Endothelial cell of umbilical vein (primary cell): Measurements from ENCODE around the gene MAPK8IP3. TPM values are rescaled to one million over a fixed set of nuclear protein-coding genes. Genes with fewer than 3 reads are reported as not detected.

ENCODE experiments used
- BruUV-seq: library from RNA; stranded (reverse); fragments of 400-500 nt; replicated peaks from 2 replicates; lab custom pipeline; 2021; lab: Mats Ljungman, UMichigan
- CTCF ChIA-PET: fragments of 300-600, 350-600 bp; sonication (Branson Sonifier 250); formaldehyde crosslinking; loops from one replicate; lab custom pipeline; 2021; ENCODE audit warnings: antibody characterized with exemption, inconsistent platforms; lab: Charles Lee
- POLR2A ChIA-PET: fragments of 300-600, 350-600 bp; sonication (Branson Sonifier 250); formaldehyde crosslinking; loops from one replicate; lab custom pipeline; 2021; ENCODE audit warnings: antibody characterized with exemption, inconsistent platforms; lab: Charles Lee
- DNase-seq: peaks from one replicate; pipeline ENCODE4 v3.0.0-alpha.2; 2011; ENCODE audit warnings: low read depth, low spot score
- FAIRE-seq: peaks from 2 replicates; lab custom pipeline; 2011; peaks lifted over from hg19 to GRCh38; lab: Jason Lieb, UNC
- H2AFZ ChIP-seq: 2 replicates; pipeline ENCODE4 v1.6.0; 2012; ENCODE audit warnings: low read depth, low read length, control low read depth, inconsistent platforms
- H3K27ac ChIP-seq: 2 replicates; pipeline ENCODE4 v1.5.1; 2011; ENCODE audit warnings: low read depth, mild to moderate bottlenecking, control low read depth, low read length, moderate library complexity; ENCODE audit not compliant: insufficient read depth
- H3K27me3 ChIP-seq, 2 experiments: 2 replicates each; pipeline versions ENCODE4 v1.6.0 to v1.6.1; 2011; ENCODE audit warnings: low read length in 2 of 2, mixed read lengths in 1 of 2; ENCODE audit not compliant: control insufficient read depth in 2 of 2, insufficient read depth in 2 of 2
- H3K36me3 ChIP-seq, 2 experiments: 2 replicates in 1 of 2; 3 replicates in 1 of 2; pipeline ENCODE4 v1.5.1; 2011; ENCODE audit warnings: low read length in 2 of 2, mild to moderate bottlenecking in 1 of 2, moderate library complexity in 1 of 2; ENCODE audit not compliant: control insufficient read depth in 2 of 2, insufficient read depth in 2 of 2; ENCODE audit errors: extremely low read depth in 1 of 2
- H3K4me1 ChIP-seq: 3 replicates; pipeline ENCODE4 v1.5.1; 2011; ENCODE audit warnings: mild to moderate bottlenecking, low read length; ENCODE audit not compliant: control insufficient read depth, insufficient read depth; ENCODE audit errors: extremely low read depth
- H3K4me2 ChIP-seq: 2 replicates; pipeline ENCODE4 v1.6.1; 2011; ENCODE audit warnings: low read length, control low read depth, mixed read lengths; ENCODE audit not compliant: insufficient read depth
- H3K4me3 ChIP-seq, 3 experiments: fragments of 200-600 bp in 1 of 3; sonication (generic), shearing (Covaris generic) in 1 of 3; replicated peaks in 1 of 3; 2 replicates each; pipeline ENCODE4 v1.5.1; 2011 to 2016; ENCODE audit warnings: control low read depth in 3 of 3, low read length in 3 of 3, mild to moderate bottlenecking in 2 of 3, inconsistent platforms in 1 of 3, low read depth in 1 of 3, moderate library complexity in 1 of 3; ENCODE audit not compliant: insufficient read depth in 1 of 3
- H3K79me2 ChIP-seq: 2 replicates; pipeline ENCODE4 v1.6.0; 2012; ENCODE audit warnings: low read length, inconsistent platforms; ENCODE audit not compliant: control insufficient read depth, insufficient read depth
- H3K9ac ChIP-seq: replicated peaks from 2 replicates; pipeline ENCODE3; 2011; ENCODE audit warnings: low read length, control low read depth; ENCODE audit not compliant: insufficient read depth; ENCODE audit errors: extremely low read depth
- H3K9me1 ChIP-seq: replicated peaks from 3 replicates; pipeline ENCODE4 v1.6.0; 2011; ENCODE audit warnings: mild to moderate bottlenecking, low read length; ENCODE audit not compliant: control insufficient read depth, insufficient read depth; ENCODE audit errors: extremely low read depth
- H3K9me3 ChIP-seq: replicated peaks from 2 replicates; pipeline ENCODE4 v1.5.1; 2012; ENCODE audit warnings: low read length, inconsistent platforms; ENCODE audit not compliant: control insufficient read depth, insufficient read depth
- H4K20me1 ChIP-seq: replicated peaks from 2 replicates; pipeline ENCODE3; 2011; ENCODE audit warnings: mild to moderate bottlenecking, low read length; ENCODE audit not compliant: control insufficient read depth, insufficient read depth; ENCODE audit errors: extremely low read depth
- CTCF ChIP-seq, 2 donors: IDR thresholded peaks; 1 replicate in 1 of 2; 2 replicates in 1 of 2; pipeline ENCODE4 v1.5.1; 2011; ENCODE audit warnings: low read length in 2 of 2, mild to moderate bottlenecking in 2 of 2, moderate library complexity in 2 of 2, control low read depth in 1 of 2, inconsistent platforms in 1 of 2, low read depth in 1 of 2; ENCODE audit not compliant: insufficient read depth in 1 of 2; ENCODE audit errors: extremely low read depth in 1 of 2
- FOS ChIP-seq: IDR thresholded peaks from 2 replicates; pipeline ENCODE4 v1.6.1; 2011; ENCODE audit warnings: mild to moderate bottlenecking, low read length, moderate library complexity, borderline replicate concordance; ENCODE audit not compliant: insufficient read depth
- GATA2 ChIP-seq: IDR thresholded peaks from 2 replicates; pipeline ENCODE4 v1.7.0; 2011; ENCODE audit warnings: low read depth, mild to moderate bottlenecking, moderate library complexity, mixed read lengths, low read length; ENCODE audit not compliant: insufficient read length, insufficient read depth
- JUN ChIP-seq: IDR thresholded peaks from 2 replicates; pipeline ENCODE4 v1.6.1; 2011; ENCODE audit warnings: borderline replicate concordance, low read depth; ENCODE audit not compliant: insufficient read length, insufficient read depth
- MYC ChIP-seq: IDR thresholded peaks from one replicate; pipeline ENCODE4 v1.6.1; 2011; ENCODE audit warnings: mild to moderate bottlenecking, low read depth, low read length
- POLR2A ChIP-seq: IDR thresholded peaks from 2 replicates; pipeline ENCODE4 v1.6.1; 2012; ENCODE audit warnings: low read depth, mild to moderate bottlenecking, control low read depth, low read length
- POLR2AphosphoS5 ChIP-seq: IDR thresholded peaks from 2 replicates; pipeline ENCODE4 v1.6.1; 2012; ENCODE audit warnings: low read depth, mild to moderate bottlenecking, control low read depth, low read length, moderate library complexity; ENCODE audit not compliant: insufficient read depth
- dilution Hi-C: fragments of 300-500 bp; cut with MboI; formaldehyde crosslinking; loops from one replicate; pipeline ENCODE4 v1.15.0; 2019; ENCODE audit warnings: low sequenced_read_pairs; ENCODE audit not compliant: extremely low pct_ligation_motif_present
- intact Hi-C: fragments of 100-400 bp; cut with micrococcal nuclease; formaldehyde crosslinking; loops from one replicate; pipeline ENCODE4 v1.10.0; 2022
- polyA plus RNA-seq, 4 experiments: library from polyadenylated mRNA; depleted of rRNA in 3 of 4; stranded (reverse) in 3 of 4; unstranded in 1 of 4; fragments of >200 nt; gene quantifications; 2 replicates each; pipeline versions ENCODE4 v1.2.1 to v1.2.3, GENCODE V29; 2011 to 2012; ENCODE audit warnings: missing spikeins in 1 of 4
- total RNA-seq: library from RNA; stranded (reverse); gene quantifications from 2 replicates; pipeline ENCODE4 v1.2.3, GENCODE V29; 2021

The MAPK8IP3 gene
- total and polyA plus RNA-seq, 2 donors (not counting 3 experiments of a cell fraction or from before 2014, with no cell fraction given) = 40.7 to 92.2 TPM

DNA sequence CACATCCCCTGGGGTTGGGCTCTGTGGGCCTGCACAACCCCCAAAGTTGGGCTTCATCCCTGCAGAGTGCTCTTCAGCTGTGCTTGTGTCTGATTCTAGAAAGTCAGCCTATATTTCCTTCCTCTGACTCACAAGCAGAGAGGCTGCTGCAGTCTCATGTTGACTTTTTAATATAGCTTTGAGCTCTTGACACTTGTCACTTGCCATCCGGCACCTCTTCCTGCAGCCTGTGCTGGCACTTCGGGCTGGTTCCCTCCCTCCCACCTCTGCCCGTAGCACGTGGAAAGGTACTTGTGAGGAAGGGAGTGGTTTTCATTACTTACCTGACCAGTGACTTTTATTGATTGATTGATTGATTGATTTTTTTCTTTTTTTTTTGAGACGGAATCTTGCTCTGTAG lies 47.0 kb upstream of the MAPK8IP3 start:
- H4K20me1 ChIP-seq = no peaks in the 10 kb centered on the region
- no peak for DNase-seq
- peaks cover 8% of the 10 kb centered on the region for H3K4me1 ChIP-seq
- no TSS peak for BruUV-seq
- no peak overlapping the region for H3K4me3 ChIP-seq
- CTCF ChIA-PET = interaction anchor here (1.6 kb wide), 1 partner anchor 165 kb away, joined by 8 read pairs; no protein-coding TSS in a partner anchor
- peak; percentile 89 for FAIRE-seq
- no peak for TF ChIP-seq JUN
- no peak for TF ChIP-seq POLR2A
- no peak for TF ChIP-seq CTCF (IDR thresholded peaks at IDR 0.05; ENCODE audit: extremely low read depth in 1 of 2, insufficient read depth in 1 of 2, low read depth in 1 of 2, low read length in 2 of 2)
- TF ChIP-seq POLR2AphosphoS5 = peak; percentile 31
- no peaks in the 10 kb centered on the region for H3K79me2 ChIP-seq
- no peak overlapping the region for H3K9ac ChIP-seq
- no peaks in the 10 kb centered on the region for H3K9me3 ChIP-seq
- peaks cover 8 to 55% of the 10 kb centered on the region in 2 experiments for H3K36me3 ChIP-seq
- POLR2A ChIA-PET = no interaction called here
- no peak overlapping the region for H2AFZ ChIP-seq
- no peak overlapping the region for H3K4me2 ChIP-seq
- no peak overlapping the region for H3K27ac ChIP-seq
- intact Hi-C loops (no loop called here), dilution Hi-C loops (no loop called here)
- H3K27me3 ChIP-seq = no peaks in the 10 kb centered on the region
- H3K9me1 ChIP-seq = no peaks in the 10 kb centered on the region

GRCh38 chr16:1661826-1662225 lies 44.2 kb upstream of the MAPK8IP3 start:
- no peak overlapping the region for H3K27ac ChIP-seq
- no peak overlapping the region for H3K4me3 ChIP-seq
- no peaks in the 10 kb centered on the region for H4K20me1 ChIP-seq
- no peaks in the 10 kb centered on the region for H3K27me3 ChIP-seq
- peaks cover 8% of the 10 kb centered on the region for H3K4me1 ChIP-seq
- intact Hi-C loops (no loop called here), dilution Hi-C loops (no loop called here)
- no peak overlapping the region for H2AFZ ChIP-seq
- CTCF ChIA-PET = no interaction called here
- TF ChIP-seq FOS (no peak), MYC (no peak), POLR2A (no peak), CTCF (IDR thresholded peaks at IDR 0.05; ENCODE audit: extremely low read depth in 1 of 2, insufficient read depth in 1 of 2, low read depth in 1 of 2, low read length in 2 of 2) (no peak), GATA2 (no peak), JUN (no peak)
- no peak overlapping the region for H3K9ac ChIP-seq
- no peaks in the 10 kb centered on the region for H3K9me3 ChIP-seq
- no peak overlapping the region for H3K4me2 ChIP-seq
- no peaks in the 10 kb centered on the region for H3K9me1 ChIP-seq
- no TSS peak for BruUV-seq
- H3K79me2 ChIP-seq = no peaks in the 10 kb centered on the region
- H3K36me3 ChIP-seq = peaks cover 15 to 56% of the 10 kb centered on the region in 2 experiments
- no peak for DNase-seq
- POLR2A ChIA-PET = no interaction called here
- FAIRE-seq = no peak
